HUES48 (cell line): ENCODE measurements around the gene STK32C.
"Not testable (repeated sequence)": the region's sequence is repeated elsewhere in the genome, so short reads cannot be mapped to it uniquely, and the experiment has no call there.

Source experiments
- H3K27ac ChIP-seq: one replicate; pipeline ENCODE4 v1.7.0; 2013; ENCODE audit warnings: low read depth, low read length, inconsistent platforms
- H3K27me3 ChIP-seq: 2 replicates; pipeline ENCODE4 v1.6.1; 2013; ENCODE audit warnings: mild to moderate bottlenecking, low read length; ENCODE audit not compliant: control insufficient read depth, insufficient read depth
- H3K36me3 ChIP-seq: 2 replicates; pipeline ENCODE4 v1.6.1; 2013; ENCODE audit warnings: low read length; ENCODE audit not compliant: control insufficient read depth, insufficient read depth
- H3K4me1 ChIP-seq: 2 replicates; pipeline ENCODE4 v1.6.1; 2013; ENCODE audit warnings: mild to moderate bottlenecking, low read length; ENCODE audit not compliant: control insufficient read depth, insufficient read depth
- H3K4me3 ChIP-seq: 2 replicates; pipeline ENCODE4 v1.5.1; 2013; ENCODE audit warnings: mild to moderate bottlenecking, low read depth, low read length
- H3K9ac ChIP-seq: 2 replicates; pipeline ENCODE4 v1.6.1; 2013; ENCODE audit warnings: mild to moderate bottlenecking, low read depth, low read length, moderate library complexity
- H3K9me3 ChIP-seq: 2 replicates; pipeline ENCODE4 v1.6.1; 2013; ENCODE audit warnings: low read length; ENCODE audit not compliant: control insufficient read depth, insufficient read depth

STK32C gene

GRCh38 chr10:132300582-132300981, 7.2 kb downstream of the STK32C start:
- Histone ChIP-seq H3K36me3 (no peaks in the 10 kb centered on the region), H3K27ac (no peak overlapping the region), H3K9ac (no peak overlapping the region), H3K27me3 (peaks cover 9% of the 10 kb centered on the region), H3K4me3 (no peak overlapping the region), H3K9me3 (0 out of 2 replicates have a peak, but pooled peaks cover 2% of the 10 kb centered on the region), H3K4me1 (no peaks in the 10 kb centered on the region)

- Histone ChIP-seq H3K4me3 (no peak overlapping the region), H3K27me3 (no peaks in the 10 kb centered on the region; the same call in 1 of the 2 replicates), H3K9ac (no peak overlapping the region), H3K4me1 (no peaks in the 10 kb centered on the region), H3K36me3 (no peaks in the 10 kb centered on the region), H3K9me3 (no peaks in the 10 kb centered on the region), H3K27ac (no peak overlapping the region)
Measured at GRCh38 chr10:132299371-132300336, 8.1 kb downstream of the STK32C start.

DNA sequence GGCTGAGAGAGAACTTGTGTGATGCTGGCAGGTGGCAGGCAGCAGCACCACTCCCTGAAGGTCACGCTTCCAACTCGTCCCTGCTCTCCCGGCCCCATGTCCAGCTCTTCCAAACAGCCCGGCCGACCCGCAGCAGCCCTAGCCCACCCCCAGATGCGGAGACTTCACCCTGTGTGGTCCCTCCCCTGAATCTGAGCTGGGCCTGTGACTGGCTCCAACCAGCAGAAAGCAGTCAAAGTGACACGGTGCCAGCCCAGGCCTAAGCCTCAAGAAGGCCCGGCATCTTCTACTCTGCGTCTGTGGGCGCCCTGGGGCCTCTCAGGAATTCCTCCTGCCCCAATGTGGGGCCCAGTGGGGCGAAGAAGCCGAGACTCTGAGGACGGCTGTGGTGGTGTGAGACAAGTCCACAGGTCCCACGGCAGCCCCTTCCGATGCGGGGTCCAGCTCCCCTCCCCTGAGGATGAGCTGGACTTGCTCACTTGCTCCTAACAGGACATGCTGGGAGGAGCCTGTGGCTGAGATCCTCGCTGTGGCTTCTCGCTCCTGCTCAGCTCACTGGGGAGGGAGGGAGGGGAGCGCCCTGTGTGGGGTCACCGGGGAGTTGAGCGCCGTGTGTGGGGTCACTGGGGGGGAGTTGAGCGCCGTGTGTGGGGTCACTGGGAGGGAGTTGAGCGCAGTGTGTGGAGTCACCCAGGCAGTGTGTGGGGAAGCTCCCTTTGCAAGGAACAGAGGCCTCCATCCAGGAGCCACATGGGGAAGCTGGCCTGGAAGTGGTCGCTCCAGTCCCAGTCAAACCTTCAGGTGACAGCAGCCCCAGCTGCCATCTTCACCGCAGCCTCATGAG, 9.5 kb downstream of the STK32C start:
- H3K27me3 ChIP-seq = no peaks in the 10 kb centered on the region
- H3K27ac ChIP-seq = no peak overlapping the region
- no peaks in the 10 kb centered on the region for H3K36me3 ChIP-seq
- H3K9me3 ChIP-seq = no peaks in the 10 kb centered on the region
- no peak overlapping the region for H3K4me3 ChIP-seq
- H3K9ac ChIP-seq = no peak overlapping the region
- H3K4me1 ChIP-seq = peaks cover under 1% of the 10 kb centered on the region; the same call in 1 of the 2 replicates

DNA sequence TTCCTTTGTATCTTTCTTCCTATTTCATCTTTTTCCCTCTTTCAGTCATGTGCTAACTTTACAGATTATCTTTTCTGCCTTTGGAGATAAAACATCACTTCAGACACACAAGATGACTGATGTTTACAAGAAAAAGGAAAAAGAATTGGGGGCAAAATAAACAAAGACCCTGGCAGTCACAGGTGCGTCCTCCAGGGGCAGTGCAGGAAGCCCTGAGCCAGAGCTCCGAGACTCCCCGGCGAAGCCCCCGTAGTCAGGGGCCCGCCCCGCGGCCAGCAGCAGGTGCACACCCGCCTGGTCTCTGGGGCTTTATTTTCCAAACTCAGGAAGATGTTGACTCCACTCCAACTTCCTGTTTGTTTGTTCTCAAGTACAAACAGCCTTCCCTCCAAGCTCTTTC, 10.2 kb downstream of the STK32C start:
- Histone ChIP-seq H3K27ac (no peak overlapping the region), H3K4me1 (peaks cover 2% of the 10 kb centered on the region; the same call in 1 of the 2 replicates), H3K9ac (no peak overlapping the region), H3K9me3 (no peaks in the 10 kb centered on the region), H3K27me3 (no peaks in the 10 kb centered on the region), H3K36me3 (no peaks in the 10 kb centered on the region), H3K4me3 (no peak overlapping the region)

GRCh38 chr10:132296666-132297443, 10.9 kb downstream of the STK32C start:
- Histone ChIP-seq H3K9ac (no peak overlapping the region), H3K27me3 (no peaks in the 10 kb centered on the region), H3K9me3 (no peaks in the 10 kb centered on the region), H3K4me3 (no peak overlapping the region), H3K36me3 (no peaks in the 10 kb centered on the region), H3K27ac (no peak overlapping the region), H3K4me1 (peaks cover 2% of the 10 kb centered on the region; the same call in 1 of the 2 replicates)

GRCh38 chr10:132295481-132295880, 12.3 kb downstream of the STK32C start:
- not testable (repeated sequence) for H3K36me3 ChIP-seq, H3K9me3 ChIP-seq, H3K4me3 ChIP-seq, H3K4me1 ChIP-seq, H3K27ac ChIP-seq, H3K9ac ChIP-seq, H3K27me3 ChIP-seq

DNA sequence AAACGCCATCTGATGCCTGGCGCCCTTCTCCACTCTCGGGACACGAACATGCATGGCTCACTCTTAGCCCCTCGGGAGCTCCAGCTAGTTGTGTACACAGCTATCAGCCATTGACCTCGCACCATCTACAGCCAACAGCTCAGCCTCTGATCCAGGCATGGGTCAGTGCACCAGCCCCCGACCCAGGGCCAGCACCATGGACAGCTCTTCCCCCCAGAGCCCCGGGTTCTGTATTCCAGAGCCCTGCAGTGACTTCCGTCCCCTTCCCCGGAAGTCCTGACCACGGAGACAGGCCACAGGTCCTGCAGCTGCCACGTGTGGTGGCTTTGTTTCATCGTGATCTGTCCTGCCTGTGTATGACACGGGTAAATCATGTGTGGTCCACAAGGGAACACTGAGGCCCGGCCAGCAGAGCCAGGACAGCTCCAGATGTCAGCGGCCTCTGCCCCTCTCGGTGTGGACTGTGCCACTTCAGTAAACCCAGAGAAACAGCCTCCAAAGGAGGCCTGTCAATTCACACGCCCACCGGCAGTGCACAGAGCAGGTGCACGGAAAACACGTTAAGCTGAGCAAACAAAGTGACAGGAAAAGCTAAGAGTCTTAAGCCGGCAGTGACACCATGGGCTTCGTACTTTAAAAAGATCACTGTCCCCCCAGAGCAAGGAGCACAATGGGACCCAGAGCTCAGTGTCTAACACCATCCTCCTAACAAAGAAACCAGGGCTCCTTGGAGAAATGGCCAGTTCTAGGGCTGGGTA, 13.0 kb downstream of the STK32C start:
- no peak overlapping the region for H3K4me3 ChIP-seq
- H3K27me3 ChIP-seq = no peaks in the 10 kb centered on the region
- no peaks in the 10 kb centered on the region for H3K9me3 ChIP-seq
- H3K36me3 ChIP-seq = no peaks in the 10 kb centered on the region
- H3K4me1 ChIP-seq = peaks cover 2% of the 10 kb centered on the region; the same call in 1 of the 2 replicates
- no peak overlapping the region for H3K9ac ChIP-seq
- H3K27ac ChIP-seq = no peak overlapping the region

DNA sequence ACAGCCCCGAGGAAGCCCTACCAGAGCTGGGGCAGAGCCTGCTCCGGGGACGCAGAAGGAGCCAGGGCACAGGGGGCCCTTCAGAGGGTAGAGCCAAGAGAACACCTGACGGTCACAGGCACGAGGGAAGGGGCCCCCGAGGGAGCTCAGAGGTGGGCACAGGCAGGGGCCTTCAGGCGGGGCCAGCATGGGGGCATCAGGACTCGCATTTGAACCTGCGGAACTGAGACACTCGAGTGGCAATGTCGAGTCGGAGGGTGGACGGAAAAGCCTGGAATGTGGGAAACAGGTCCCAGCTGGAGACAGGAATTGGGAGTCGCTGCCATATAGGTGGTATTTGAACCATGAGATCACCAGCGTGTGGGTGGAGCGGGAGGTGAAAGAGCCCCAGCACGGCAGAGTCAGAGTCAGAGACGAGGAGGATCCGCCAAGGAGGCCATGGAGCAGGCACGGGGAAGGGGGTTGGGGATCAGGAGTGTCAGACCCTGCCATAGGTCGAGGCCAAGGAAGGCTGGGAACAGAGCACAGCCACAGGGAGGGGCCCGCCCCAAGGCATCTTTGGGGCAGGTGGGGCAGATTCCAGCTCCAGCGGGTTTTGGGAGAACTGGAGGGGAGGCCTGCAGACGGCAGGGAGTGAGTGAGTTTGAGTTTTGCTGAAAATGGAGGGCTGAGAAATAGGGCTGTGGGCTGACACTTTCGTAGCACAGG, 13.8 kb downstream of the STK32C start:
- no peaks in the 10 kb centered on the region for H3K36me3 ChIP-seq
- H3K9me3 ChIP-seq = no peaks in the 10 kb centered on the region
- no peak overlapping the region for H3K4me3 ChIP-seq
- H3K27me3 ChIP-seq = no peaks in the 10 kb centered on the region
- H3K4me1 ChIP-seq = peaks cover 2% of the 10 kb centered on the region; the same call in 1 of the 2 replicates
- no peak overlapping the region for H3K27ac ChIP-seq
- H3K9ac ChIP-seq = no peak overlapping the region

GRCh38 chr10:132293201-132293812, 14.4 kb downstream of the STK32C start:
- no peaks in the 10 kb centered on the region for H3K36me3 ChIP-seq
- H3K9me3 ChIP-seq = no peaks in the 10 kb centered on the region
- no peak overlapping the region for H3K27ac ChIP-seq
- H3K4me1 ChIP-seq = peaks cover 2% of the 10 kb centered on the region; the same call in 1 of the 2 replicates
- H3K4me3 ChIP-seq = no peak overlapping the region
- no peak overlapping the region for H3K9ac ChIP-seq
- no peaks in the 10 kb centered on the region for H3K27me3 ChIP-seq
